Measurements from ENCODE around the gene AEBP2.
"Not testable (repeated sequence)": the region's sequence is repeated elsewhere in the genome, so short reads cannot be mapped to it uniquely, and the experiment has no call there.

AEBP2 gene

GRCh38 chr12:19423166-19423930, 15.9 kb upstream of the AEBP2 start:
- no peak for DNase-seq

DNA sequence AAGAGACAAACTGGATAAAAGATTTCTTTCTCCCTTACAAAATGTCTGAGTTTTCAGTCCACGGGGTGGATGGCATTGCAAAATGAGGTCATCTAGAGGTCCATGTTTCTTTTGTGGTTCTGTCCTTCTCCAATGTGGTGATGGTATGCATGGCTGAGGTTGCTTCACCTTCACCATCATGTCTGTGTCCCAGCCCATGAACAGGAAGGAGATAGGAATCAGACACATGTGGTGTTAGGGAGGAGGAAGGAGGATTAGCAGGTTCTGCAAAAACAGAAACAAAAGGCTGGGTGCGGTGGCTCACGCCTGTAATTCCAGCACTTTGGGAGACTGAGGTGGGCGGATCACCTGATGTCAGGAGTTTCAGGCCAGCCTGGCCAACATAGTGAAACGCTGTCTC, 11.0 kb upstream of the AEBP2 start:
- DNase-seq = no peak

- not testable (repeated sequence) for DNase-seq
Measured at GRCh38 chr12:19429491-19429890, 9.8 kb upstream of the AEBP2 start.

- no peak for DNase-seq
Measured at GRCh38 chr12:19430988-19431387, 8.3 kb upstream of the AEBP2 start.

- DNase-seq = no peak
Measured at GRCh38 chr12:19431407-19432308, 7.6 kb upstream of the AEBP2 start.

- DNase-seq = no peak
Measured at GRCh38 chr12:19432309-19433170, 6.8 kb upstream of the AEBP2 start.

- no peak for DNase-seq
Measured at GRCh38 chr12:19434538-19434937, 4.8 kb upstream of the AEBP2 start.

DNA sequence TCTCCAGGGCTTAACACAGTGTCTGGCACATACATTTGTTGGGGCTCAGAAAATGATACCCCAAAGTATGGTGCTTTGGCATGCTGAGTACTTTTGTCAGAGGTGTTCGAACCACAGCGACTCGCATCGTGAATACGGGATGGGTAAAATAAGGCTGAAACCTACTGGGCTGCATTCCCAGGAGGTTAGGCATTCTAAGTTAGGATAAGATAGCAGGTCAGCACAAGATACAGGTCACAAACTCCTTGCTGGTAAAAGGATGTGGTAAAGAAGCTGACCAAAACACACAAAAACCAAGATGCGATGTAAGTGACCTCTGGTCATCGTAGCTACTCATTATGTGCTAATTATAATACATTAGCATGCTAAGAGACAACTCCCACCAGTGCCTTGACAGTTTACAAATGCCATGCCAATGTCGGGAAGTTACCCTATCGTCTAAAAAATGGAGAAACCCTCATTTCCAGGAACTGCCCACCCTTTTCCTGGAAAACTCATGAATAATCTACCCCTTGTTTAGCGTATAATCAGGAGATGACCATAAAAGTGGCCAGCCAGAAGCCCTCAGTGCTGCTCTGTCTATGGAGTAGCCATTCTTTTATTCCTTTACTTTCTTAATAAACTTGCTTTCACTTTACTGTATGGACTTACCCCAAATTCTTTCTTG, 3.3 kb upstream of the AEBP2 start:
- DNase-seq = no peak

- DNase-seq = no peak
Measured at GRCh38 chr12:19436931-19437330, 2.4 kb upstream of the AEBP2 start.

DNA sequence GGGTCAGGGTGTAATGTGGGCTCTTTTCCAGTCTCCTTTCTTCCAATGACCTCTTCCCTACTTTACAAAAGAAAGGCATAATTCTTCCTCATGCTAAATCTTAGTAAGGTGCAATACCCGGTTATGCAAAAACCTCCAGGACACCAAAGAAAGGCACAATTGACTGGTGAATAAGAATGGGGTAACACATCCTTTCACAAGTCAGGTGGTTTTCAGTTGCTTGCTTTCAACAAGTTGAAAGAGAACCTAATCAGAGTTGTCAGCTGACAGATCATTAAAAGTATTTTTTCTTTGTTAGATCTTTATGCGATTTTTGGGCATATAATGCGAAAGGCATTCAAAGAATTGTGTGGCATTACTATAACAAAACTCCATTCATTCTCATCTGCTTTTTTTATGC, 1.3 kb upstream of the AEBP2 start:
- DNase-seq = no peak

GRCh38 chr12:19440019-19440858, 947 bp downstream of the AEBP2 start:
- DNase-seq = no peak

DNA sequence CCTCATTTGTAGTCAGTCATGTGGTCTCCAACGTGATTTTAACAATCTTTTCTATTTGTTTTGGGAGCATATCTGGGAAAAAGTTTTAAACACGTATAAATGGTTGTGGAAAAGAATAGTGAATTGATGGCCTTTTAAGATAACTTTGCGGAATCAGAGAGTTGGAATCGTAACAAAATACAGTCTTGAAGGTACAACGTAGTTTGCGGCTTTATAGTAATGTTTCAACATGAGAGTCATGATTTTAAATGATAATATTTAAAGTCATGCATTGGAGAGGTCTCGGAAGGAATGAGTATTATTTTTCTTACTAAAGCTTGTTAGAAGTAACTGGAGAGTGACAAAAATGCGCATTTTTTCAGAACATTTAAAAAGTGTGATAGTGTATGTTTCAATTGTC, 1.6 kb downstream of the AEBP2 start:
- DNase-seq = no peak

DNA sequence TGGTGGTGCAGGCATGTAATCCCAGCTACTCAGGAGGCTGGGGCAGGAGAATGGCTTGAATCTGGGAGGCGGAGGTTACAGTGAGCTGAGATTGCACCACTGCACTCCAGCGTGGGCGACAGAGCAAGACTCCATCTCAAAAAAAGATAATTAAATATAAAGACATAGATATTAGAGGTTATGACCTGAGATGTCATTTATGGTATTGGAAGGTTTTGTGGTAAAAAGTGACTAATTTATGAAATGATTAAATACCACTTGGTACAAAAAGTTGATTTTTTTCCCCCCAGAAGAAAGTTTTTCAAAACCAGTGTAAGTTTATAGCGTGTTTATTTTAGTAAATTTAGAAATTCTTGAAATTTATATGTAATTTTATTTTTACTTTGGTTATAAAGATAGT, 4.3 kb downstream of the AEBP2 start:
- no peak for DNase-seq

DNA sequence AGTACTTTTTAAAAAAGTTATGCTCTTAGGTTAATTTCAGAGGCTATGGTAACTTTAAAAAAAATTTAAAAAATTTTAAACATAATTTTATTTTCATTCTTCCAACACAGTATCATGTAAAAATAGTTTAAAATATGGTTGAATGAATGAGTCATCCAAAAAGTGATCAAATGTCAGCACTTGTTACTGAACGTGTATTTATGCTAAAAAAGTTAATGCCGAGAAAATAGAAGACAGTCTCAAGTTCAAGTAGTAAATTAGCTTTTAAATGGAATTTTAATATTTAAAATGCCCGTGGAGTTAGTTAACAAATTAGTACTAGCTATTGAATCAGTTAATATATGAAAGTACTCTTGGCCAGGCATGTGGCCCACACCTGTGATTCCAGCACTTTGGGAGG, 4.8 kb downstream of the AEBP2 start:
- no peak for DNase-seq

DNA sequence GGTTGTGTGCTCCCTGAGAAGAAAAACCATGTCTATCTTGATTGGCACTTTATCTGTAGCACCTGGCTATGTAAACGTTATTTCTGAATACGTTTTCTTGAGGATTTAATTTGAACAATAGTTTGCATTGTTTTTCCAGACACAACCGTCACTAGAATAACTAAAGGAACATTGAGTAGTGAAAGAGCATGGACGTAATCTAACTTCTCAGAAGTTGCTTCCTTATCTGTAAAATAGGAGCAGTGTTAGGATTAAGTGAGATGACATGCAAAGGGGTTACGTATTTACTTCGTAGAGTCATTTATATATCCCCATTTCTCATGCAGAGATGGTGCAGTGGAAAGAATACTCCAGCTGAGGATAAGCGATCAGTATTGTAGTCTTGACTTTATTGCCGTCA, 8.1 kb downstream of the AEBP2 start:
- no peak for DNase-seq

DNA sequence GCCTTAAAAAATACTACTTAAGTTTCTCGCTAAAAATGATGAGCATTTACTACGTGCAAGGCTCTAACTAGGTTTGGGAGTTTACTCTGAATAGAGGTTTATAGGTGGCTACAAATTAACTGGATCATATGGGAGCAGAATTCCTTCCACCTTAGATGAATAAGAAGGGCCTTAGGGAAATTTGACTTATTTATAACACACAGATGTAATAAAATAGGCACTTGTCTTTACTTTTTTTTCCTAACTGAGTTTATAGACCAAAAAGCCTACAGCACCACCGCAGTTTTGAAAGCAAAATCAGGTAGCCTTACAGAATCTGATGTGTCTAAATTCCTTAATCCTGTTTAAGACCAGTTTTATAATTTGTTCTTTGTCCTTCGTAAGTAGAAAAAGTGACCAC, 10.5 kb downstream of the AEBP2 start:
- no peak for DNase-seq

DNA sequence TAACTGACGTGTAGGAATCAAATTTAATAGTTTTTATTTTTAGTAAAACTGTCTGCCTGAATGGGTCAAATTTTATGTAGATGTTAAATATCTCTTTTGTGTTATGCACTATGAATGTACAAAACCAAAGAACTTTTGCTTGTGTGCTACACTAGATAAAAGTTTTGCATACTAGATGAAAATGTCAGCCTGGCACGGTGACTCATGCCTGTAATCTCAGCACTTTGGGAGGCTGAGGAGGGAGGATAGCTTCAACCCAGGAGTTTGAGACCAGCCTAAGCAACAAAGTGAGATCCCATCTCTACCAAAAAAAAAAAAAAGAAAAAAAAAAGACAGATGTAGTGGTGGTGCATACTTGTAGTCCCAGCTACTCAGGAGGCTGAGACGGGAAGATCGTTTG, 11.1 kb downstream of the AEBP2 start:
- no peak for DNase-seq

- no peak for DNase-seq
Measured at GRCh38 chr12:19451196-19451595, 11.9 kb downstream of the AEBP2 start.

- DNase-seq = no peak
Measured at GRCh38 chr12:19453961-19454360, 14.7 kb downstream of the AEBP2 start.

DNA sequence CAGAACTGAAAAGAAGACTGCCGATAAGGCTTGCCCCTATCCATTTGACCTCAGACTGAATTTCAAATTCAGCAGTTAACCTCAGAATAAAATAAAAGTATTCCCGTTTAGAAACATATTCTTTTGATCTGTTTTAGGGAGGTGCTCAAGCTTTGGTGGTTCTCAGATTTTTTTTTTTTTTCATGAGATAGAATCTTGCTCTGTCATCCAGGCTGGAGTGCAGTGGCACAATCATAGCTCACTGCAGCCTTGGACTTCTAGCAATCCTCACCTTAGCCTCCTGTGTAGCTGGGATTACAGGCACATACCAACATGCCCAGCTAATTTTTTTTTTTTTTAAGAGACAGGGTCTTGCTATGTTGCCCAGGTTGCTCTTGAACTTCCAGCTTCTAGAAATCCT, 15.5 kb downstream of the AEBP2 start:
- no peak for DNase-seq

DNA sequence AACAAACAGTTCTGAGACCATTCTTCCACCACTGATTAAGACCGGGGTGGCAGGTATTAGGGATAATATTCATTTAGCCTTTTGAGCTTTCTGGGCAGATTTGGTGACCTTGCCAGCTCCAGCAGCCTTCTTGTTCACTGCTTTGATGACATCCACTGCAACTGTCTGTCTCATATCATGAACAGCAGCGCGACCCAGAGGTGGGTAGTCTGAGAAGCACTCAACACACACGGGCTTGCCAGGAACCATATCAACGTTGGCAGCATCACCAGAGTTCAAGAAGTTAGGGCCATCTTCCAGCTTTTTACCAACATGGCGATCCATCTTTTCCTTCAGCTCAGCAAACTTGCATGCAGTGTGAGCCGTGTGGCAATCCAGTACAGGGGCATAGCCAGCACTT, 16.9 kb downstream of the AEBP2 start:
- no peak for DNase-seq

- no peak for DNase-seq
Measured at GRCh38 chr12:19457561-19457960, 18.3 kb downstream of the AEBP2 start.
